ENCODE measurements around the gene F7.
"Not testable (repeated sequence)": the region's sequence is repeated elsewhere in the genome, so short reads cannot be mapped to it uniquely, and the experiment has no call there.

F7 gene

GRCh38 chr13:113153810-113154748 lies 48.5 kb downstream of the F7 start:
- DNase-seq (ENCODE audit: low spot score) = peak; percentile 86

- DNase-seq (ENCODE audit: low spot score) = no peak
These were observed 49.6 kb downstream of the F7 start for GRCh38 chr13:113155201-113155600.

- DNase-seq (ENCODE audit: low spot score) = no peak
These were observed 50.5 kb downstream of the F7 start for GRCh38 chr13:113155982-113156655.

GRCh38 chr13:113157206-113157928 lies 51.8 kb downstream of the F7 start:
- DNase-seq (ENCODE audit: low spot score) = no peak

- peak; percentile 68 for DNase-seq (ENCODE audit: low spot score)
These were observed 52.5 kb downstream of the F7 start, which contains the start of gene PROZ for GRCh38 chr13:113157929-113158747. Gene PROZ, plus strand, starts transcription at chr13:113158648. Its CDS starts 13 bp downstream, at chr13:113158661.

GRCh38 chr13:113158946-113159345 lies 53.4 kb downstream of the F7 start:
- no peak for DNase-seq (ENCODE audit: low spot score)

GRCh38 chr13:113159701-113160100 lies 54.1 kb downstream of the F7 start:
- DNase-seq (ENCODE audit: low spot score) = no peak

- no peak for DNase-seq (ENCODE audit: low spot score)
These were observed 55.4 kb downstream of the F7 start for GRCh38 chr13:113160983-113161382.

GRCh38 chr13:113161433-113161832 lies 55.8 kb downstream of the F7 start:
- DNase-seq (ENCODE audit: low spot score) = no peak

- not testable (repeated sequence) for DNase-seq (ENCODE audit: low spot score)
These were observed 56.4 kb downstream of the F7 start for GRCh38 chr13:113161975-113162374.

GRCh38 chr13:113162783-113163685 lies 57.4 kb downstream of the F7 start:
- no peak for DNase-seq (ENCODE audit: low spot score)

GRCh38 chr13:113164492-113164891 lies 58.9 kb downstream of the F7 start:
- no peak for DNase-seq (ENCODE audit: low spot score)

- DNase-seq (ENCODE audit: low spot score) = no peak
These were observed 60.7 kb downstream of the F7 start for GRCh38 chr13:113166266-113166665.

- no peak for DNase-seq (ENCODE audit: low spot score)
These were observed 61.1 kb downstream of the F7 start for GRCh38 chr13:113166681-113167080.

- no peak for DNase-seq (ENCODE audit: low spot score)
These were observed 61.6 kb downstream of the F7 start for GRCh38 chr13:113167155-113167554.

GRCh38 chr13:113167575-113167974 lies 62.0 kb downstream of the F7 start:
- DNase-seq (ENCODE audit: low spot score) = no peak

- no peak for DNase-seq (ENCODE audit: low spot score)
These were observed 62.6 kb downstream of the F7 start for GRCh38 chr13:113168211-113168610.

GRCh38 chr13:113169277-113170272 lies 64.0 kb downstream of the F7 start:
- peak; percentile 80 for DNase-seq (ENCODE audit: low spot score)

All from HuH-7 (cell line).